GM19372 (cell line): ENCODE data around the gene VSIG10L2.

Experiments used
- ATAC-seq: cut with Tn5 transposase; IDR thresholded peaks from one replicate; pipeline ENCODE4 v1.9.1; 2021; ENCODE audit warnings: mild to moderate bottlenecking, low read depth, moderate library complexity; ENCODE audit not compliant: unreplicated experiment

VSIG10L2 gene

DNA sequence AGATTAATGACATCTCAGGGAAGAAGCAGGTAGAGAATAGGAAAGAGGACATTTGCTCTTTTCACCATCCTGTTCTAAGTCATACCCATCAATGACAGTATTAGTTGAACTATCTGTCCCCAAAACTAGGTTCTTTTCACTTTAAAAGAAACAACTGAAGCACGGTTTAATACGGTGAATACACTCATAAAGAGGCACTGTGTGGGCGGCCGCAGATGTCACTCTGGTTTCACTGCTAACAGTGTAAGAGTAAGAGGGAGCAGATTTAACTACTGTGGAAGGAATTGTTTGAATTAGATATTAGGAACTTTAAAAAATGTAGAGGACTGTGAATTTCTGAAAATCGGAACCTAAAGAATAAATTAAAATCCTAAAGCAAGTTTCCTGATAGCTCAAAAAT lies 49.5 kb downstream of the VSIG10L2 start:
- peak; percentile 98 for ATAC-seq

DNA sequence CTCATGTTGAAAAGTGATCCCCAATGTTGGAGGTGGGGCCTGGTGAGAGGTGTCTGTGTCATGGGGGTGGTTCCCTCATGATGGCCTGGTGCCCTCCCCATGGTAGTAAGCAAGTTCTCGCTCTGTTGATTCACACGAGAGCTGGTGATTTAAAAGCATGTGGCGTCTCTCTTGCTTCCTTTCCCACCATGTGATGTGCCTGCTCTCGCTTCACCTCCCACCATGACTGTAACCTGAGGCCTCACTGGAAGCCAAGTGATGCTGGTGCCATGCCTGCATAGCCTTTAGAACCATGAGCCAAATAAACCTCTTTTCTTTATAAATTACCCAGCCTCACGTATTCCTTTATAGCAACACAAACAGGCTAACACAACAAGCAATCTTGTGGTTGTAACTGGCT lies 52.4 kb downstream of the VSIG10L2 start:
- ATAC-seq: no peak

DNA sequence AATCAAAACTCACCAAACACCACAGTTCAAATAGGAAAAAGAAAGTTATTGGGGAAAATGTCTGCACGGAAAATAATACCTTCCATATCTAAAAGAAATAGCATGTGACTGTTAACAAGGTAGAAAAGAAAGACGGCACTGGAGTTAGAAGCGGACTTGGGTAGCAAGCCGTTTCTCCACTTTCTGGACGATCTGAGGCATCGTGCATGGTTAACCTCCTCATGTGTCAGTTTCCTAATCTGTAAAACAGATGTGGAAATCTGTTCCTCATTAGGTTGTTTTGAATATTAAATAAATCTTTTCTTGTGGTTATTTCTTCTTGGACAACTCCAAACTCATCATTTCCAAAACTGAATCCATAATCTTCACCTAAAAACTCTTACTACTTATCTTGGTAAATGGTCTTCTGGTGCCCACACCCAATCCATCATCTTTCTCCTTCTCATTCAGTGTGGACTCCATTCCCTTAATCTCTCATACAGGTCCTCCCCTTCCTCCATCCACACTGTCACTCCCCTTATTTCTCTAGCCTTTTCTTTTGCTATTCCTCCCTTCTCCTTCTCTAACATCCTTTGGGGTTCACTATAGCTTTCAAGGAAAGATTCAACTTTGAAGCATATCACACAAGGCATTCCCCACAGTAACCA lies 53.5 kb downstream of the VSIG10L2 start:
- ATAC-seq: no peak

DNA sequence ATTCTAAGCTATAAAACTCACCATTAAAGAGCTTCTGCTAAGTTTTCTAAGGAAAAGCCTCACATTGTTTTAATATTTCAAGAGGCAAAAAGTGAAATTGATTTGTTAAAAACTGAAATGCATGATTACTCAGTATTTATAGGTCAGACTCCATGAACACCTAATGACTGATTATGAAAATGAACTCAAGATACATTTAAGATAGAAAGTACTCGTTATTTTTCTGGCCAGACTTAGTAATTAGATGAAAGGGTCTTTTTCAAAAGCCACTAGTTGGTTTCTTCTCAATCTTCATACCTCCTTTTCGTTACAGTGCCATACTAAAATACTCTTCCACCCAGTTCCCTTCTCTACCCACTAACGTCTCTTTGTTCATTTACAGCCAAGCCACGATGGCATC lies 56.3 kb downstream of the VSIG10L2 start:
- no peak for ATAC-seq
